Measurements from ENCODE around the gene GRID2.

DNA sequence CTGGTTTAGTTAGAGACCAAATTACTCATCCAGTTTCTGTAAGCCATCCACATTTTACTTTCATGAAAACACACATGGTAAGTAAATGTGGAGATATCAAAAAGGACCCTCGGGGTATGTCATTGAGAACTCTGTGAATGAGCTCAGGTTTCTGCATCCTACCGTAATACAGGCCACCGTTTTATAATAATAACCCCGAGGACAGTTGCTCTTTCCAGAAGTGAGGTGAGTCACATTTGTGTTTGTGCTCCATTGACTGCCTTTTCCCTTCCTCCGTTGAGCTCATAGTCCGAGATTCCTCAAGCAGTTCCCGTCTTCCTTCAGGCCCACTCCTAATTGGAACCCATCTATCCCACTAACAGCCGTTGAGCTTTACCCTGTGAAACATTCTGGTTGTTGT, 95.3 kb downstream of the GRID2 start:
- TF ChIP-seq, protein P1, sequence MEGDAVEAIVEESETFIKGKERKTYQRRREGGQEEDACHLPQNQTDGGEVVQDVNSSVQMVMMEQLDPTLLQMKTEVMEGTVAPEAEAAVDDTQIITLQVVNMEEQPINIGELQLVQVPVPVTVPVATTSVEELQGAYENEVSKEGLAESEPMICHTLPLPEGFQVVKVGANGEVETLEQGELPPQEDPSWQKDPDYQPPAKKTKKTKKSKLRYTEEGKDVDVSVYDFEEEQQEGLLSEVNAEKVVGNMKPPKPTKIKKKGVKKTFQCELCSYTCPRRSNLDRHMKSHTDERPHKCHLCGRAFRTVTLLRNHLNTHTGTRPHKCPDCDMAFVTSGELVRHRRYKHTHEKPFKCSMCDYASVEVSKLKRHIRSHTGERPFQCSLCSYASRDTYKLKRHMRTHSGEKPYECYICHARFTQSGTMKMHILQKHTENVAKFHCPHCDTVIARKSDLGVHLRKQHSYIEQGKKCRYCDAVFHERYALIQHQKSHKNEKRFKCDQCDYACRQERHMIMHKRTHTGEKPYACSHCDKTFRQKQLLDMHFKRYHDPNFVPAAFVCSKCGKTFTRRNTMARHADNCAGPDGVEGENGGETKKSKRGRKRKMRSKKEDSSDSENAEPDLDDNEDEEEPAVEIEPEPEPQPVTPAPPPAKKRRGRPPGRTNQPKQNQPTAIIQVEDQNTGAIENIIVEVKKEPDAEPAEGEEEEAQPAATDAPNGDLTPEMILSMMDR (optimal IDR thresholded peaks at IDR 0.05 in 1 of 3, IDR thresholded peaks at IDR 0.05 in 1 of 3, conservative IDR thresholded peaks at IDR 0.05 in 1 of 3; ENCODE audit: extremely low read depth in 1 of 3, insufficient read depth in 2 of 3, low read length in 3 of 3), result no peak
- TF ChIP-seq EZH2 (IDR thresholded peaks at IDR 0.05; ENCODE audit: low read length), result no peak
